K562 (cell line): ENCODE data around the gene GPER1. TPM values are rescaled to one million over a fixed set of nuclear protein-coding genes. Genes with fewer than 3 reads are reported as not detected.

Source experiments
- ADNP ChIP-seq: fragments of 200-800 bp; sonication (Bioruptor generic); IDR thresholded peaks from 2 replicates; pipeline ENCODE4 v1.6.1; 2016; ENCODE audit warnings: missing genetic modification characterization, missing compliant biosample characterization
- BHLHE40 ChIP-seq: IDR thresholded peaks from 2 replicates; pipeline ENCODE4 v1.6.1; 2011; ENCODE audit warnings: low read length, improper control_type of control experiment
- CTCFL ChIP-seq: IDR thresholded peaks from 2 replicates; pipeline ENCODE4 v1.6.1; 2011; ENCODE audit warnings: borderline replicate concordance, low read depth, mild to moderate bottlenecking, moderate library complexity, low read length; ENCODE audit not compliant: insufficient read depth, poor library complexity, severe bottlenecking
- KDM1A ChIP-seq, 2 experiments: fragments of 450-650 bp; IDR thresholded peaks; 2 replicates each; pipeline ENCODE4 v1.6.1; 2016; ENCODE audit warnings: mild to moderate bottlenecking in 2 of 2
- KHSRP ChIP-seq: fragments of 450-650 bp; IDR thresholded peaks from 2 replicates; pipeline ENCODE4 v1.6.1; 2017
- MXI1 ChIP-seq: IDR thresholded peaks from 2 replicates; pipeline ENCODE4 v1.6.1; 2011; ENCODE audit warnings: low read depth, mild to moderate bottlenecking, improper control_type of control experiment, low read length
- PCBP1 ChIP-seq: fragments of 200-400 bp; formaldehyde crosslinking; IDR thresholded peaks from 2 replicates; pipeline ENCODE4 v1.6.1; 2018; ENCODE audit warnings: mild to moderate bottlenecking, low read depth, low read length; ENCODE audit not compliant: poor library complexity, severe bottlenecking
- SOX6 ChIP-seq: fragments of 450-650 bp; IDR thresholded peaks from 2 replicates; pipeline ENCODE4 v1.6.1; 2014; ENCODE audit warnings: mild to moderate bottlenecking
- TOE1 ChIP-seq, 2 experiments: fragments of 450-650 bp in 1 of 2; sonication (generic) in 1 of 2; formaldehyde crosslinking in 1 of 2; IDR thresholded peaks; 2 replicates each; pipeline versions ENCODE4 v1.7.1 to v1.8.0; 2016 to 2022; ENCODE audit warnings: borderline replicate concordance in 2 of 2, mild to moderate bottlenecking in 2 of 2, antibody characterized with exemption in 1 of 2, inconsistent platforms in 1 of 2, low read depth in 1 of 2, missing genetic modification reagents in 1 of 2, moderate library complexity in 1 of 2
- UBTF ChIP-seq, 2 experiments: IDR thresholded peaks; 2 replicates each; pipeline ENCODE4 v1.6.1; 2012; ENCODE audit warnings: improper control_type of control experiment in 2 of 2, low read depth in 2 of 2, low read length in 2 of 2, borderline replicate concordance in 1 of 2
- ZNF197 ChIP-seq: fragments of 200-800 bp; sonication (Bioruptor generic); IDR thresholded peaks from 2 replicates; pipeline ENCODE4 v1.6.1; 2016; ENCODE audit warnings: low read depth, missing genetic modification characterization, missing compliant biosample characterization
- ZNF324 ChIP-seq: fragments of 250-450 bp; sonication (Bioruptor Pico); IDR thresholded peaks from 2 replicates; pipeline ENCODE4 v1.4.0; 2020; ENCODE audit warnings: mild to moderate bottlenecking
- ZNF408 ChIP-seq: fragments of 250-450 bp; sonication (Bioruptor Pico); IDR thresholded peaks from 2 replicates; pipeline ENCODE4 v1.4.0; 2020; ENCODE audit warnings: low read depth, mild to moderate bottlenecking, moderate library complexity
- ZNF444 ChIP-seq: fragments of 250-450 bp; sonication (Bioruptor Pico); IDR thresholded peaks from 2 replicates; pipeline ENCODE4 v1.4.0; 2020; ENCODE audit warnings: mild to moderate bottlenecking, moderate library complexity
- polyA plus RNA-seq, 8 experiments: library from polyadenylated mRNA; depleted of rRNA in 4 of 8; stranded (reverse) in 5 of 8; unstranded in 3 of 8; fragments of >200 nt; fragmentation: Nextera tagmentation in 2 of 8; fragmentation: Illumina TruSeq in 1 of 8; extraction: Ambion mirVana in 2 of 8; extraction: Trizol in 1 of 8; gene quantifications; 2 replicates each; pipeline versions ENCODE4 v1.2.1 to v1.2.3, GENCODE V29; 2011 to 2014; ENCODE audit warnings: inconsistent platforms in 1 of 8, missing spikeins in 1 of 8
- total RNA-seq, 7 experiments: library from RNA; depleted of rRNA in 6 of 7; stranded (reverse); fragments of >200 nt in 6 of 7; fragmentation: Illumina TruSeq in 2 of 7; extraction: Trizol in 2 of 7; gene quantifications; 2 replicates each; pipeline versions ENCODE4 v1.2.1 to v1.2.3, GENCODE V29; 2011 to 2021; ENCODE audit warnings: low replicate concordance in 1 of 7
- TF ChIP-seq, protein P1 (sequence below), 3 experiments: fragments of 200-800 bp in 1 of 3; sonication (Bioruptor generic) in 1 of 3; sonication (generic) in 1 of 3; formaldehyde crosslinking in 1 of 3; IDR thresholded peaks; 2 replicates each; pipeline versions ENCODE4 v1.6.1 to v1.8.0; 2016 to 2022; ENCODE audit warnings: mild to moderate bottlenecking in 2 of 3, missing compliant biosample characterization in 2 of 3, missing genetic modification characterization in 2 of 3, missing genetic modification reagents in 1 of 3
- TF ChIP-seq, protein P2 (sequence below): fragments of 450-650 bp; IDR thresholded peaks from 2 replicates; pipeline ENCODE4 v1.6.1; 2017; ENCODE audit warnings: antibody characterized with exemption, mild to moderate bottlenecking

GPER1 gene
- total and polyA plus RNA-seq, 9 of the 15 experiments (the other 6 are each of a cell fraction or from before 2014, with no cell fraction given) = 0.04 to 0.09 (median 0.08) TPM; not detected in 6

DNA sequence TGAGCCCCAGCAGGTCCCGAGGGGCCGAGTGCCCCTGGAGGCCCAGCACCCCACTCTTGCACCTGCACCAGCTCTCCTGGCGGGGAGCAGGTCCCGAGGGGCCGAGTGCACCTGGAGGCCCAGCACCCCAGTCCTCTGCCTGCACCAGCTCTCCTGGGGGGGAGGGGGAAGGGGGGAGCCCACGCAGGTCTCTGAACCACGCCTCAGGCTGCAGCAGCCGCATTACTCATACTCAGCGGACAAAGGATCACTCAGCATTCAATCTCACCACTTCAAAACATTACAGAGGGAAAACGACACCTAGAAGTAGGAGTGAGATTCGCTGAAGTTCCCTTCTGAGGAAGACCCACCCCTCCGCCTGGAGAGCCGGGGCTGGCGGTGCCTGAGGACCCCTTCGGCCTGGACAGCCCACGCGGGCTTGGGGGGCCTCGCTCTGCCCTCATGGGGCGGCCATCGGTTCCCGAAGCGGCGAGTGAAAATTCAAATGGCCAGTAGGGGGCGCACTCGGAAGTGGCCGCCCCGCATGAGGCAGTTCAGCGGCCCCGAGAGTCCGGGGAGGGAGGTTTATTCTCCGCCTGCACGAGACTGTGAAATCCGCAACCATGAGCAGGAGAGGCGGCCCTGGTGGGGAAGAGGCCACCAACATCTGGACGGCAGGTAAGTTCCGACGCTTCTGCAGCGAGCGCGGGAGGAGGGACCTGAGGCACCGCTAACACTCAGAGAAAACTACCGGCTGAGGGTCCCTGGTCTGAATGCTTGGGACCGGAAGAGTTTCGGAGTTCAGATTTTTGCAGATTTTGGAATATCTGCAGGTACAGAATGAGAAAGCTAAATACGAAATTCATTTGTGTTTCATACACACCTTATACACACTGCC is 1.1 kb upstream of the GPER1 start (continued):
- TF ChIP-seq, protein P1, sequence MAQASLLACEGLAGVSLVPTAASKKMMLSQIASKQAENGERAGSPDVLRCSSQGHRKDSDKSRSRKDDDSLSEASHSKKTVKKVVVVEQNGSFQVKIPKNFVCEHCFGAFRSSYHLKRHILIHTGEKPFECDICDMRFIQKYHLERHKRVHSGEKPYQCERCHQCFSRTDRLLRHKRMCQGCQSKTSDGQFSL (CRISPR knock-in tag; IDR thresholded peaks at IDR 0.05) = no peak
- TF ChIP-seq, protein P1 (tag; IDR thresholded peaks at IDR 0.05) = no peak
- TF ChIP-seq UBTF (IDR thresholded peaks at IDR 0.05; ENCODE audit: borderline replicate concordance in 1 of 2, low read depth in 2 of 2, low read length in 2 of 2) (0 out of 4 replicates have a peak, but pooled peaks of 1 of the 2 experiments have one; percentile 55), MXI1 (no peak), PCBP1 (peak; percentile 36), ADNP (tag) (no peak), ZNF408 (CRISPR knock-in tag) (no peak), CTCFL (peak; percentile 69), BHLHE40 (peak; percentile 88), KDM1A (IDR thresholded peaks at IDR 0.05) (peak in 1 of 2 experiments; percentile 49; a peak in 2 of 4 replicates), ZNF197 (no peak), SOX6 (no peak), ZNF324 (CRISPR knock-in tag) (no peak), KHSRP (no peak), ZNF444 (CRISPR knock-in tag) (no peak), TOE1 (IDR thresholded peaks at IDR 0.05; ENCODE audit: borderline replicate concordance) (no peak), TOE1 (CRISPR knock-in tag; IDR thresholded peaks at IDR 0.05; ENCODE audit: borderline replicate concordance, low read depth) (no peak)
- TF ChIP-seq, protein P2, sequence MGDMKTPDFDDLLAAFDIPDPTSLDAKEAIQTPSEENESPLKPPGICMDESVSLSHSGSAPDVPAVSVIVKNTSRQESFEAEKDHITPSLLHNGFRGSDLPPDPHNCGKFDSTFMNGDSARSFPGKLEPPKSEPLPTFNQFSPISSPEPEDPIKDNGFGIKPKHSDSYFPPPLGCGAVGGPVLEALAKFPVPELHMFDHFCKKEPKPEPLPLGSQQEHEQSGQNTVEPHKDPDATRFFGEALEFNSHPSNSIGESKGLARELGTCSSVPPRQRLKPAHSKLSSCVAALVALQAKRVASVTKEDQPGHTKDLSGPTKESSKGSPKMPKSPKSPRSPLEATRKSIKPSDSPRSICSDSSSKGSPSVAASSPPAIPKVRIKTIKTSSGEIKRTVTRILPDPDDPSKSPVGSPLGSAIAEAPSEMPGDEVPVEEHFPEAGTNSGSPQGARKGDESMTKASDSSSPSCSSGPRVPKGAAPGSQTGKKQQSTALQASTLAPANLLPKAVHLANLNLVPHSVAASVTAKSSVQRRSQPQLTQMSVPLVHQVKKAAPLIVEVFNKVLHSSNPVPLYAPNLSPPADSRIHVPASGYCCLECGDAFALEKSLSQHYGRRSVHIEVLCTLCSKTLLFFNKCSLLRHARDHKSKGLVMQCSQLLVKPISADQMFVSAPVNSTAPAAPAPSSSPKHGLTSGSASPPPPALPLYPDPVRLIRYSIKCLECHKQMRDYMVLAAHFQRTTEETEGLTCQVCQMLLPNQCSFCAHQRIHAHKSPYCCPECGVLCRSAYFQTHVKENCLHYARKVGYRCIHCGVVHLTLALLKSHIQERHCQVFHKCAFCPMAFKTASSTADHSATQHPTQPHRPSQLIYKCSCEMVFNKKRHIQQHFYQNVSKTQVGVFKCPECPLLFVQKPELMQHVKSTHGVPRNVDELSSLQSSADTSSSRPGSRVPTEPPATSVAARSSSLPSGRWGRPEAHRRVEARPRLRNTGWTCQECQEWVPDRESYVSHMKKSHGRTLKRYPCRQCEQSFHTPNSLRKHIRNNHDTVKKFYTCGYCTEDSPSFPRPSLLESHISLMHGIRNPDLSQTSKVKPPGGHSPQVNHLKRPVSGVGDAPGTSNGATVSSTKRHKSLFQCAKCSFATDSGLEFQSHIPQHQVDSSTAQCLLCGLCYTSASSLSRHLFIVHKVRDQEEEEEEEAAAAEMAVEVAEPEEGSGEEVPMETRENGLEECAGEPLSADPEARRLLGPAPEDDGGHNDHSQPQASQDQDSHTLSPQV = no peak
